K562 (cell line): ENCODE measurements around the gene ASXL2.

Source experiments
- RFX1 ChIP-seq: fragments of 450-650 bp; IDR thresholded peaks from 2 replicates; pipeline ENCODE4 v1.6.1; 2016; ENCODE audit warnings: mild to moderate bottlenecking, moderate library complexity
- SIN3B ChIP-seq: fragments of 450-650 bp; IDR thresholded peaks from 2 replicates; pipeline ENCODE4 v1.6.1; 2017; ENCODE audit warnings: low read depth, mild to moderate bottlenecking, moderate library complexity
- STAG1 ChIP-seq: sonication (generic); formaldehyde crosslinking; IDR thresholded peaks from 2 replicates; pipeline ENCODE4 v1.5.0; 2020; ENCODE audit warnings: missing genetic modification reagents, borderline replicate concordance
- ZFP36 ChIP-seq: fragments of 150-350 bp; IDR thresholded peaks from 2 replicates; pipeline ENCODE4 v1.6.1; 2018; ENCODE audit warnings: low read length, low read depth; ENCODE audit not compliant: partially characterized antibody
- TF ChIP-seq, protein P1 (sequence below): fragments of 200-800 bp; sonication (Bioruptor generic); IDR thresholded peaks from 2 replicates; pipeline ENCODE4 v1.6.1; 2017; ENCODE audit warnings: missing genetic modification characterization, missing compliant biosample characterization

DNA sequence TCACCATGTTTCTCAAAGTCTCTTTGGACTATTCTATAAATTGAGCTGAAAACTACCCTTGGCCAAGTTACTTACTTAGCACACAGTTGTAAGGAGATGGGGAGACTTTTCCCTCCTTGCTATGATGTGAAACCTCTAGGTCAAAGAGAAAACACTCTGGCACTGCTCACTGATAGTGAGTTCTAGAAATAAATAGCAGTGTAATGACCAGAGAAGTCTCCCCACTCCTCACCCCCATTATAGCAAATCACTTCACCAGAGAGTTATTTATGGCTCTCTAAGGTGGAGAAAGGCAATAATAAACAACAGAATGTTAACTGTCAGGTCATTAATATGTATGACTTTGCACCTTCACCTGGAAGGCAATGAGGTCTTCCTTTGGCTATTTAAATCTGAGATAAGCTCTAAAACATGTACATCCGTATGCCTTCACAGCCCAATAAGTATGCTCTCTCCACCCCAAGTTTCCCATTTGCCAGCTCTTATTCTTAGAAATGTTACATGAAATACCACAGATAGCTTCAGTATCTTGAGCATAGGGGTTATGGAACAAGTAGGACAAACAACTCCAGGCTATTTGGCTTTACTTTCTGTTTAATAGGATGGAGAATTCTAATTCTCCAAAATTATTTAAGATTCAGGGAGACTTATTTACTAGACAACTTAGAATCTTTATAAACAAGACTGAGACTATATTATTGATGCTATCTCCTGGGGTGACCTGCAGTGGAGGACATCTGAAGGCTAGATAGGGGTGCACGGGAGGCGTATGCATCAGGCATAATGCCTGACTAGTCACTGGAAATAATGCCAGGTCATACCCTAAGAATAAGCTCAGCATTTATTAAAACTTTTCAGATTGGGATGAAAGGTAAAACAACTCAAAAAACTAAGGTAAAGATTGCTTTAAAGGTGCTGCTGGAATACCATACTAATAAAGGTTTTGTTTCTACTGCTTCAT is 139.6 kb downstream of the ASXL2 start:
- no peak for TF ChIP-seq RFX1
- TF ChIP-seq SIN3B, result no peak
- TF ChIP-seq, protein P1, sequence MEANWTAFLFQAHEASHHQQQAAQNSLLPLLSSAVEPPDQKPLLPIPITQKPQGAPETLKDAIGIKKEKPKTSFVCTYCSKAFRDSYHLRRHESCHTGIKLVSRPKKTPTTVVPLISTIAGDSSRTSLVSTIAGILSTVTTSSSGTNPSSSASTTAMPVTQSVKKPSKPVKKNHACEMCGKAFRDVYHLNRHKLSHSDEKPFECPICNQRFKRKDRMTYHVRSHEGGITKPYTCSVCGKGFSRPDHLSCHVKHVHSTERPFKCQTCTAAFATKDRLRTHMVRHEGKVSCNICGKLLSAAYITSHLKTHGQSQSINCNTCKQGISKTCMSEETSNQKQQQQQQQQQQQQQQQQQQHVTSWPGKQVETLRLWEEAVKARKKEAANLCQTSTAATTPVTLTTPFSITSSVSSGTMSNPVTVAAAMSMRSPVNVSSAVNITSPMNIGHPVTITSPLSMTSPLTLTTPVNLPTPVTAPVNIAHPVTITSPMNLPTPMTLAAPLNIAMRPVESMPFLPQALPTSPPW (CRISPR knock-in tag), result no peak
- TF ChIP-seq STAG1 (CRISPR knock-in tag), result no peak
- TF ChIP-seq ZFP36, result no peak
